ENCODE results near the gene GABRR3.

The GABRR3 gene

DNA sequence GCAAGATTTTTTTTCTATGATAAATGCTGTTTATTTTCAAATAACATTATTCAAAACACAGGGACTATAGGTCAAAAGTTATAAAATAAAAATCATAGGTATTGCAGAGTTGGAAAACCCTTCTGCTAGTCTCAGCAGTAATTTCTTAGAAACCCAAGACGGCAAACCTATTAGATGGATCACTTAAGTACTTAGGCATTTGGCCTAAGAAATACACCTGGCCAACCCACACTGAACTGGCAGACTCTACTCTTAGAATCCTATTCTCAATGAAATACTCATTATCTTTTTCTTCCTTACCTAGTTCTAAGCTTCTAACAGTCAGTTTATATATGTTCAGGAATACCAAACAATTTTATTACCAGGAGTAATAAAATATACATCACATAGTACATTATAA is 32.4 kb downstream of the GABRR3 start:
- H3K4me3 ChIP-seq = no peak overlapping the region
- DNase-seq (ENCODE audit: low read depth, low spot score) = no peak
- TF ChIP-seq EZH2 (IDR thresholded peaks at IDR 0.05) (no peak), POLR2AphosphoS5 (IDR thresholded peaks at IDR 0.05; ENCODE audit: borderline replicate concordance, low read depth, low read length) (no peak), FOXP2 (optimal IDR thresholded peaks at IDR 0.05; ENCODE audit: control extremely low read depth, extremely low read length, insufficient read depth) (no peak)
- H3K9ac ChIP-seq (ENCODE audit: insufficient read length) = no peak overlapping the region
- no peak overlapping the region for H3K27ac ChIP-seq
- no peaks in the 10 kb centered on the region for H3K36me3 ChIP-seq (ENCODE audit: insufficient read depth, low read length)
- H3K9me3 ChIP-seq (ENCODE audit: low read depth, low read length) = no peaks in the 10 kb centered on the region

DNA sequence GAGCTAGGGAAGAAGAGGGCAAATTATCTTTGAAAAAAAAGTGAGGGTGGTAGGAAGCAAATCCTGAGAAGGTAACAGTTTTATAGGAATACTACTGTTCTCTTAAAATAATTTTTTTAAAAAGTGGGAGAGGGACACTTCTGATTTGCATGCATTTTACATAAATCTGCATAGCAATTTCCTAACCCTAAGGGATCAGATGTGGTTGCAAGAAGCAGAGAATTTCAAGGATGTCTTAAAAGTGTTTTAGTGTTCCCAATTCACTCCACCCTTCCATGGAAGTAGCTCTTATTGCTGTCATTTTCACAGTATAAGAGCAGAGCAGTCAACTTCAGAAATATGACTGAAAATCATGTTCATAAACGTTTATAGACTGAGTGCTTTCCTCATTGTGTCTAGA is 35.1 kb downstream of the GABRR3 start:
- no peak overlapping the region for H3K9ac ChIP-seq (ENCODE audit: insufficient read length)
- no peak overlapping the region for H3K27ac ChIP-seq
- DNase-seq (ENCODE audit: low read depth, low spot score) = no peak
- TF ChIP-seq EZH2 (IDR thresholded peaks at IDR 0.05) (no peak), FOXP2 (optimal IDR thresholded peaks at IDR 0.05; ENCODE audit: control extremely low read depth, extremely low read length, insufficient read depth) (no peak), POLR2AphosphoS5 (IDR thresholded peaks at IDR 0.05; ENCODE audit: borderline replicate concordance, low read depth, low read length) (no peak)
- H3K36me3 ChIP-seq (ENCODE audit: insufficient read depth, low read length) = no peaks in the 10 kb centered on the region
- no peak overlapping the region for H3K4me3 ChIP-seq
- H3K9me3 ChIP-seq (ENCODE audit: low read depth, low read length) = no peaks in the 10 kb centered on the region

DNA sequence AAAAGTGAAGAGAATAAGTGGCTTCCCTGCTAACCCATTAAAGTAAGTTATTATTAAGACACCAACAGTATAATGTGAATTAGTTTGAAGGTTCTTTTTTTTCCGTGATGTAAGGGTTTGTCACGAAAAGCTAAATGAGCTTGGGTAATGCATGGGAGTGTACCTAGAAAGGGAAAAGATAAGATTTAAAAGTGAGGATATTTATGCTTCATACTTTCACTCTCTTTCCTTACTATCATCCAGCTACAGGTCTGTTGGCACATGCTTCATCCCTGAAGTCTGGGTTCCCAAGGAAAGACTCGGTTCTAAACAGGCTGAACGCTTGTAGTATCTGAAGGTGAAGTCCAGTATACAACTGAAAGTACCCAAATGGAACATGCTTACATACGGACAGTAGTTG is 36.0 kb downstream of the GABRR3 start:
- TF ChIP-seq FOXP2 (optimal IDR thresholded peaks at IDR 0.05; ENCODE audit: control extremely low read depth, extremely low read length, insufficient read depth) (no peak), EZH2 (IDR thresholded peaks at IDR 0.05) (no peak), POLR2AphosphoS5 (IDR thresholded peaks at IDR 0.05; ENCODE audit: borderline replicate concordance, low read depth, low read length) (no peak)

DNA sequence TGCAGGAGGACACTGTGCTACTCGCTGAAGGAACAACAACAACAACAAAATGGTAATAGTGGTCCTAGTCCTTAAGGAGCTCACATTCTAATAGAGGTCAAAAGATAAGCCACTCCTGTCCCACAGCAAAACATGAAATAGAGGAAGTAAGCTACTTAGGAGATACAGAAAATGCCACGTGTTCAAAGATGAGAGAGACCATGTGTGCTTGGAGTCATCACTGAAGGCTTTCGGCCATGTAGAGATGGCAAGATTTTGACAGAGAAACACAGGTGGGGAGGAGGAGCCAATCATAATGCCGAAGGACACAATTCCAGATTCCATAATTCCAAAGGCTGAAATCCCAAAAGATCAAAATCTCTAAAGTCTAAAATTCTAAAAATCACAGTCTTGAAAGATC is 38.1 kb downstream of the GABRR3 start:
- H3K4me3 ChIP-seq = no peak overlapping the region
- no peak overlapping the region for H3K27ac ChIP-seq
- H3K36me3 ChIP-seq (ENCODE audit: insufficient read depth, low read length) = no peaks in the 10 kb centered on the region
- TF ChIP-seq POLR2AphosphoS5 (IDR thresholded peaks at IDR 0.05; ENCODE audit: borderline replicate concordance, low read depth, low read length) (no peak), EZH2 (IDR thresholded peaks at IDR 0.05) (no peak), FOXP2 (optimal IDR thresholded peaks at IDR 0.05; ENCODE audit: control extremely low read depth, extremely low read length, insufficient read depth) (no peak)
- no peak overlapping the region for H3K9ac ChIP-seq (ENCODE audit: insufficient read length)
- no peaks in the 10 kb centered on the region for H3K9me3 ChIP-seq (ENCODE audit: low read depth, low read length)
- DNase-seq (ENCODE audit: low read depth, low spot score) = no peak

More for the DNA sequence above, 36.0 kb downstream of the GABRR3 start:
- Histone ChIP-seq H3K9ac (ENCODE audit: insufficient read length) (no peak overlapping the region), H3K27ac (no peak overlapping the region), H3K9me3 (ENCODE audit: low read depth, low read length) (no peaks in the 10 kb centered on the region), H3K36me3 (ENCODE audit: insufficient read depth, low read length) (no peaks in the 10 kb centered on the region), H3K4me3 (no peak overlapping the region)
- no peak for DNase-seq (ENCODE audit: low read depth, low spot score)

DNA sequence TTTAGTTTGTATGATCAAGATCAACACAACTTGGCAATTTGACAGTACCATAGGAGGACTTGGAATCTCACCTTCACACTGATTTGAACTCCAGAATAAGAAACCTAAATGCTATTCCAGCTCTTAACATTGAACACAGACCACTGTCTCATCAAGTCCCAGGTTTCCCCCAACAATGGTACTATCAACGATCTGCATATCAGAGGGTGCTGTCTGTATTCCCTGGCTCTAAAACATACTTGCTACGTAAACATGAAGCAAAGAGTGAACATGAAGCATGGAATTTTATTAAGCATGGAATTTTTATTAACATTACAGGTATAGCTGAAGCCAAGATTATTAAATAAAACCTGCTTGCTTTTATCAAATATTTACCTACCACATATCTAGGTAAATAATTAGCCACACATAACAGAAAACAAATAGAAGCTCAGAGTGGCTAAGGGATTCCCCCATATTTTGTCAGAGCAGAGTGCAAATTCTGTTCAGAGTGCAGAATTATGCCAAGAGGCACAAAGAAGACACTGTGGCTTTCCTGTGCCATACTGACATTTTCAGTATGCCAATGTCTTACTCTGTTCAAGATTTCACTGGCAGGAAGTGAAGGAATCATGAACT is 40.7 kb downstream of the GABRR3 start:
- Histone ChIP-seq H3K9me3 (ENCODE audit: low read depth, low read length) (no peaks in the 10 kb centered on the region), H3K36me3 (ENCODE audit: insufficient read depth, low read length) (no peaks in the 10 kb centered on the region), H3K27ac (no peak overlapping the region), H3K4me3 (no peak overlapping the region), H3K9ac (ENCODE audit: insufficient read length) (no peak overlapping the region)
- no peak for DNase-seq (ENCODE audit: low read depth, low spot score)
- TF ChIP-seq EZH2 (IDR thresholded peaks at IDR 0.05) = no peak
- no peak for TF ChIP-seq FOXP2 (optimal IDR thresholded peaks at IDR 0.05; ENCODE audit: control extremely low read depth, extremely low read length, insufficient read depth)
- TF ChIP-seq POLR2AphosphoS5 (IDR thresholded peaks at IDR 0.05; ENCODE audit: borderline replicate concordance, low read depth, low read length) = no peak

DNA sequence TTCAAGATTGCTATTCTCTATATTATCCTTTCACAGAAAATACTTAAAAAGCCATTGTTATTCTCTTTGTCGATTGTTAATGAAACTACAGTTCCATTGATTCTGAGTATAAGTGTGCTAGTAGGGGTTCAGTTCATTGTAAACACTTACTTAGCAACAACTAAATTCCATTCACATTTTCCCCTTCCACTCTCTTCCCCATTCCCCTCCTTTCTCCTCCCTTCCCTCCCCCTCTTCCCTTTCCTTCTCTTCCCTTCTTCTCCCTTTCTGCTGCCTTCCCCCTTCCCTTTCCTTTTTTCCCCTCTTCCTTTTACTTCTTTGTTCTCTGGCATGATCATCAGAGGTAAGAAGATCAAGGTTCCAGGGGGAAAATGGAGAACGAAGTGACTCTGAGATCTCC is 41.6 kb downstream of the GABRR3 start:
- Histone ChIP-seq H3K4me3 (no peak overlapping the region), H3K36me3 (ENCODE audit: insufficient read depth, low read length) (no peaks in the 10 kb centered on the region), H3K27ac (no peak overlapping the region), H3K9ac (ENCODE audit: insufficient read length) (no peak overlapping the region), H3K9me3 (ENCODE audit: low read depth, low read length) (no peaks in the 10 kb centered on the region)
- no peak for DNase-seq (ENCODE audit: low read depth, low spot score)
- no peak for TF ChIP-seq EZH2 (IDR thresholded peaks at IDR 0.05)
- TF ChIP-seq POLR2AphosphoS5 (IDR thresholded peaks at IDR 0.05; ENCODE audit: borderline replicate concordance, low read depth, low read length) = no peak
- TF ChIP-seq FOXP2 (optimal IDR thresholded peaks at IDR 0.05; ENCODE audit: control extremely low read depth, extremely low read length, insufficient read depth) = no peak

DNA sequence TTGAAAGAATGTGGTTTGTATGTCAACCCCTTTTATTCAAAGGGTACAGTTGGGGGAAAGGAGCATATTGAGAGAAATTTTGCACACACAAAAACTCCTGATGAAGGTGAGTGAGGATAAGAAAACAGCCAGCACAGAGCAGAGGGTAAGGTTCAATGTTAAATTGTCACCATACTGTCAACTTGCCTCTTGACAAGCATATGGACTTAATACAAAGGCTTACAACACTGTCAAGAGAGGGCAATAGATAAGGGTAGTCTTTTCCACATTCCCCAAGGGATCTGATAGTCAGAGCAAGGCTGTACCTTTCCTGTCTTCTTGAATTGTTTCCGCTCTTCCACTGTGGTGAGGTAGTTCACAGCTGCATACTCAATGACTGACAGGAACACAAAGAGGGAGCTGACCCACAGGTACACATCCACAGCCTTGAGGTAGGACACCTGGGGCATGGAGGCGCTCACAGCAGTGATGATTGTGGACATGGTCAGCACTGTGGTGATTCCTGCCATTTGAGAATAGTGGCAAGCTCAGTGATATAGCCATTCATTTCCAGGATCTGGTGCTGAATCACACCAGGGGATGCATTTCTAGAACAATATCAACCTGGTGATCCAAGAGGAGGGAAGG is 42.5 kb downstream of the GABRR3 start:
- DNase-seq (ENCODE audit: low read depth, low spot score) = no peak
- no peak overlapping the region for H3K27ac ChIP-seq
- H3K9ac ChIP-seq (ENCODE audit: insufficient read length) = no peak overlapping the region
- no peaks in the 10 kb centered on the region for H3K36me3 ChIP-seq (ENCODE audit: insufficient read depth, low read length)
- TF ChIP-seq FOXP2 (optimal IDR thresholded peaks at IDR 0.05; ENCODE audit: control extremely low read depth, extremely low read length, insufficient read depth) (no peak), EZH2 (IDR thresholded peaks at IDR 0.05) (no peak), POLR2AphosphoS5 (IDR thresholded peaks at IDR 0.05; ENCODE audit: borderline replicate concordance, low read depth, low read length) (no peak)
- no peaks in the 10 kb centered on the region for H3K9me3 ChIP-seq (ENCODE audit: low read depth, low read length)
- H3K4me3 ChIP-seq = no peak overlapping the region

DNA sequence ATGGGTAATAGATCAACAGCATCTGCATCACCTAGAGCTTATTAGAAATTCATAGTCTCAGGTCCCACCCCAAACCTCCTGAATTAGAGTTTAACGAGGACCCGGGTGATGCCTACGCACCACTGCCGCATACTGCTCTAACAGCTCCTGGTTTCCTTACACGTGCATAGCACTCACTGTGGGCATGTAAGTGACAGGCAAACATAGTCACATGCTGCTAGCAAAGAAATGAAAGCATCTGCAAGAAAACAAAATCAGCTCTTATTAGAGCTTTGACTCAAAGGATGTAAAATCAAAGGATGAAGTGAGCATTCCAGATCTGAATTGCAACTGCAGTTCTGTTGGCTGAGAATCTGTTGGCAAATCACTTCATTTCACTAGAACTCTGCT is 43.8 kb downstream of the GABRR3 start:
- no peaks in the 10 kb centered on the region for H3K36me3 ChIP-seq (ENCODE audit: insufficient read depth, low read length)
- no peak overlapping the region for H3K9ac ChIP-seq (ENCODE audit: insufficient read length)
- no peak overlapping the region for H3K27ac ChIP-seq
- no peak overlapping the region for H3K4me3 ChIP-seq
- DNase-seq (ENCODE audit: low read depth, low spot score) = no peak
- TF ChIP-seq POLR2AphosphoS5 (IDR thresholded peaks at IDR 0.05; ENCODE audit: borderline replicate concordance, low read depth, low read length) (no peak), FOXP2 (optimal IDR thresholded peaks at IDR 0.05; ENCODE audit: control extremely low read depth, extremely low read length, insufficient read depth) (no peak), EZH2 (IDR thresholded peaks at IDR 0.05) (no peak)
- no peaks in the 10 kb centered on the region for H3K9me3 ChIP-seq (ENCODE audit: low read depth, low read length)

All from SK-N-MC (cell line).